SU-DHL-6 (cell line): Measurements from ENCODE around the gene DNMT1.
"Not testable (repeated sequence)": the region's sequence is repeated elsewhere in the genome, so short reads cannot be mapped to it uniquely, and the experiment has no call there.

Experiments
- H2AFZ ChIP-seq: fragments of 200-600 bp; sonication (generic); 2 replicates; pipeline ENCODE4 v1.6.1; 2014; ENCODE audit warnings: low read depth, mild to moderate bottlenecking, moderate library complexity, mixed read lengths, antibody characterized with exemption, low read length; ENCODE audit not compliant: severe bottlenecking
- H3F3A ChIP-seq: fragments of 200-600 bp; shearing (Covaris generic); 2 replicates; pipeline ENCODE4 v1.6.0; 2016; ENCODE audit warnings: antibody characterized with exemption, mild to moderate bottlenecking; ENCODE audit not compliant: insufficient read depth
- H3K27ac ChIP-seq: fragments of 200-600 bp; sonication (generic); 2 replicates; pipeline ENCODE4 v1.5.1; 2016; ENCODE audit warnings: low read depth, mild to moderate bottlenecking, low read length, moderate library complexity, mixed read lengths
- H3K27me3 ChIP-seq: fragments of 200-600 bp; sonication (generic), shearing (Covaris generic); 2 replicates; pipeline ENCODE4 v1.6.0; 2014; ENCODE audit warnings: mild to moderate bottlenecking, low read length
- H3K36me3 ChIP-seq: fragments of 200-600 bp; sonication (generic); 2 replicates; pipeline ENCODE4 v1.6.1; 2014; ENCODE audit warnings: mild to moderate bottlenecking, low read length, mixed read lengths
- H3K4me2 ChIP-seq: fragments of 300-600, 200-600 bp; shearing (Covaris generic), sonication (generic); 2 replicates; pipeline ENCODE4 v1.6.0; 2014; ENCODE audit warnings: low read length, low read depth, mild to moderate bottlenecking; ENCODE audit not compliant: poor library complexity, severe bottlenecking
- H3K4me3 ChIP-seq: fragments of 200-600 bp; sonication (generic); 2 replicates; pipeline ENCODE4 v1.5.1; 2014; ENCODE audit warnings: antibody characterized with exemption, low read length, mild to moderate bottlenecking, mixed read lengths; ENCODE audit not compliant: insufficient read depth, poor library complexity, severe bottlenecking
- H3K79me2 ChIP-seq: fragments of 200-600 bp; sonication (generic); 2 replicates; pipeline ENCODE4 v1.6.1; 2014; ENCODE audit warnings: mild to moderate bottlenecking, low read length, moderate library complexity; ENCODE audit not compliant: insufficient read depth
- H3K9ac ChIP-seq: fragments of 200-600 bp; sonication (generic); 2 replicates; pipeline ENCODE4 v1.7.0; 2014; ENCODE audit warnings: mild to moderate bottlenecking, low read length
- H3K9me2 ChIP-seq: fragments of 200-600 bp; sonication (generic); replicated peaks from 2 replicates; pipeline ENCODE4 v1.6.1; 2014; ENCODE audit warnings: low read length; ENCODE audit not compliant: insufficient read depth
- H3K9me3 ChIP-seq: fragments of 200-600 bp; sonication (generic); 2 replicates; pipeline ENCODE4 v1.6.1; 2014; ENCODE audit warnings: low read length, mixed read lengths; ENCODE audit not compliant: insufficient read depth
- H4K20me1 ChIP-seq: fragments of 200-600 bp; sonication (generic); 2 replicates; pipeline ENCODE4 v1.6.1; 2014; ENCODE audit warnings: low read depth, mild to moderate bottlenecking, antibody characterized with exemption, low read length, moderate library complexity, mixed read lengths
- EZH2phosphoT487 ChIP-seq: fragments of 200-600 bp; sonication (generic), shearing (Covaris generic); conservative IDR thresholded peaks from 2 replicates; pipeline ENCODE4 v1.6.1; 2018; ENCODE audit warnings: mild to moderate bottlenecking, antibody characterized with exemption, low read length, moderate library complexity, mixed read lengths
- TF ChIP-seq, protein P1 (sequence below): fragments of 200-600 bp; sonication (generic); IDR thresholded peaks from one replicate; pipeline ENCODE4 v1.5.1; 2017; ENCODE audit warnings: antibody characterized with exemption, mild to moderate bottlenecking, low read length, moderate library complexity; ENCODE audit not compliant: insufficient read depth, poor library complexity, severe bottlenecking

The DNMT1 gene

DNA sequence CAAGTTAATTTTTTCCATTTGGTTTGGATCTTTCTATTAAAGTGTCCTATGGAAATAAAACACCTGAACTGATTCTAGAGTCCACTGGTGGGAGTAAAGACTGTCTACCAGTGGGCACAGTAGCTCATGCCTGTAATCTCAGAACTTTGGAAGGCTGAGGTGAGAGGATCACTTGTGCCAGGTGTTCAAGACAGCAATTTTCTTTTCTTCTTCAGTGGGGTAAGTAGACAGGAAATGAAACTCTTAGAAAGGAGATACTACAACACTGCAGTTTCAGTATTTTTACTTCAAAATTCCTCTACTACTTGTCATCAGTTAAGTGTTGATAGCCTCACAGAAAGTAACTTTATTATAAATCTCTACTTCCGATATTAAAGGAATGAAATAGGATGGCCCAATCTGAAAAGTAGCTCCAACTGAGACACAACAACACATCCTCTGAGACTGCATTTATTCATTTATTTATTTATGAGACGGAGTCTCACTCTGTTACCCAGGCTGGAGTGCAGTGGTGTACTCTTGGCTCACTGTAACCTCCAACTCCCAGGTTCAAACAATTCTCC, 26.3 kb downstream of the DNMT1 start:
- no peak overlapping the region for H3K4me2 ChIP-seq
- no peaks in the 10 kb centered on the region for H3K27me3 ChIP-seq
- H4K20me1 ChIP-seq: peaks cover 4% of the 10 kb centered on the region; the same call in 1 of the 2 replicates
- no peak overlapping the region for H3K27ac ChIP-seq
- TF ChIP-seq EZH2phosphoT487: no peak
- TF ChIP-seq, protein P1, sequence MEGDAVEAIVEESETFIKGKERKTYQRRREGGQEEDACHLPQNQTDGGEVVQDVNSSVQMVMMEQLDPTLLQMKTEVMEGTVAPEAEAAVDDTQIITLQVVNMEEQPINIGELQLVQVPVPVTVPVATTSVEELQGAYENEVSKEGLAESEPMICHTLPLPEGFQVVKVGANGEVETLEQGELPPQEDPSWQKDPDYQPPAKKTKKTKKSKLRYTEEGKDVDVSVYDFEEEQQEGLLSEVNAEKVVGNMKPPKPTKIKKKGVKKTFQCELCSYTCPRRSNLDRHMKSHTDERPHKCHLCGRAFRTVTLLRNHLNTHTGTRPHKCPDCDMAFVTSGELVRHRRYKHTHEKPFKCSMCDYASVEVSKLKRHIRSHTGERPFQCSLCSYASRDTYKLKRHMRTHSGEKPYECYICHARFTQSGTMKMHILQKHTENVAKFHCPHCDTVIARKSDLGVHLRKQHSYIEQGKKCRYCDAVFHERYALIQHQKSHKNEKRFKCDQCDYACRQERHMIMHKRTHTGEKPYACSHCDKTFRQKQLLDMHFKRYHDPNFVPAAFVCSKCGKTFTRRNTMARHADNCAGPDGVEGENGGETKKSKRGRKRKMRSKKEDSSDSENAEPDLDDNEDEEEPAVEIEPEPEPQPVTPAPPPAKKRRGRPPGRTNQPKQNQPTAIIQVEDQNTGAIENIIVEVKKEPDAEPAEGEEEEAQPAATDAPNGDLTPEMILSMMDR: no peak
- H3K9me3 ChIP-seq: no peaks in the 10 kb centered on the region
- H3K36me3 ChIP-seq: peaks cover 37% of the 10 kb centered on the region
- H3K79me2 ChIP-seq: peaks cover 21% of the 10 kb centered on the region; the same call in 1 of the 2 replicates
- H3F3A ChIP-seq: peaks cover 5% of the 10 kb centered on the region; the same call in 1 of the 2 replicates
- H2AFZ ChIP-seq: no peak overlapping the region
- no peak overlapping the region for H3K9ac ChIP-seq
- H3K9me2 ChIP-seq: no peaks in the 10 kb centered on the region
- H3K4me3 ChIP-seq: no peak overlapping the region

DNA sequence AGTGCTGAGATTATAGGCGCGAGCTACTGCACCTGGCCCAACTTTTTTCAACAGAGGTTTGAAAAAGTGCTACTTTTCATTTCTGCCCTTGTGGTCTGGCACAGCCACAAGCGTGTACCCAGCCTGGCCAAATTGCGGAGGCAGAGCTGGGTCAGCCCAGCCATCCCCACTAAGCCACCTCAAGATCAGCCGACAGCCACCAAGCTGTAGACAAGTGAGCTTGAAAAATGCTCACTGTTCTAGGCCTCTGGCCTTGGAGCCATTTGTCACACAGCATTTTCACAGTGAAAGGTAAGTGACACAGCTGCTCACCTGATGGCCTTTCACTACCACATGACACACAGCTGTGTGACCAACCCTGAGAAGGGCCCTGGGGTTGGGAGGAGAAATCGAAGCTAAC, 27.3 kb downstream of the DNMT1 start:
- Histone ChIP-seq H3K27ac (no peak overlapping the region), H3F3A (peaks cover 5% of the 10 kb centered on the region; the same call in 1 of the 2 replicates), H2AFZ (no peak overlapping the region), H4K20me1 (peaks cover 4% of the 10 kb centered on the region; the same call in 1 of the 2 replicates), H3K36me3 (peaks cover 32% of the 10 kb centered on the region), H3K9ac (no peak overlapping the region), H3K9me3 (no peaks in the 10 kb centered on the region), H3K4me3 (no peak overlapping the region), H3K79me2 (peaks cover 21% of the 10 kb centered on the region; the same call in 1 of the 2 replicates), H3K27me3 (no peaks in the 10 kb centered on the region), H3K4me2 (no peak overlapping the region), H3K9me2 (no peaks in the 10 kb centered on the region)
- TF ChIP-seq, protein P1: no peak
- no peak for TF ChIP-seq EZH2phosphoT487

- H3K4me2 ChIP-seq, H2AFZ ChIP-seq, H3F3A ChIP-seq, H3K27ac ChIP-seq, H3K4me3 ChIP-seq, H3K9me2 ChIP-seq, H3K9ac ChIP-seq, H3K9me3 ChIP-seq, H4K20me1 ChIP-seq, H3K27me3 ChIP-seq: not testable (repeated sequence)
- Histone ChIP-seq H3K36me3 (peaks cover 29% of the 10 kb centered on the region), H3K79me2 (peaks cover 18% of the 10 kb centered on the region; the same call in 1 of the 2 replicates)
Observed at GRCh38 chr19:10166501-10166900, 28.3 kb downstream of the DNMT1 start.

DNA sequence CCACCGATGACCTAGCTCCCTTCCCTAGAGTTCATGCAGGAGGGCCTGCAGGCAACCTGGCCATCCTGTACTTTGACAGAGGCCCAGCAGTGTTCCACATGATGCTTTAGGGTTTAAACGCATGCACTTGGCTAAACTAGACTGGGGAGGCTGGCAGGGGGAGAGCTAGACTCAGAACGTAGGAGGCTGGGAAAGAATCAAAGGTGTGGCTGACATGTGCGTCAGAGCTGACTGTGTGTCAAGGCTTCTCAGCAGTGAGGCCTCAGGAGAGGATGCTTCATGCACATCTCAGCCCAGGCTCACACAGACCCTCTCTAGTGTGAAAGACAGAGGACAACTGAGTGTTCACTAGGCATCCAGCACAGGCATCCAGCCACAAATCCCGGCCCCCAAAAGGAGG, 28.7 kb downstream of the DNMT1 start:
- 0 out of 2 replicates have a peak, but pooled peaks cover 5% of the 10 kb centered on the region for H3F3A ChIP-seq
- no peaks in the 10 kb centered on the region for H3K9me2 ChIP-seq
- H3K27ac ChIP-seq: no peak overlapping the region
- no peak overlapping the region for H3K9ac ChIP-seq
- H2AFZ ChIP-seq: no peak overlapping the region
- no peaks in the 10 kb centered on the region for H3K9me3 ChIP-seq
- peaks cover 4% of the 10 kb centered on the region; the same call in 1 of the 2 replicates for H4K20me1 ChIP-seq
- H3K4me3 ChIP-seq: no peak overlapping the region
- H3K36me3 ChIP-seq: peaks cover 29% of the 10 kb centered on the region
- TF ChIP-seq, protein P1: no peak
- no peak for TF ChIP-seq EZH2phosphoT487
- no peaks in the 10 kb centered on the region for H3K27me3 ChIP-seq
- H3K79me2 ChIP-seq: peaks cover 18% of the 10 kb centered on the region; the same call in 1 of the 2 replicates
- H3K4me2 ChIP-seq: no peak overlapping the region
